HepG2 (cell line): ENCODE data around the gene RPL6. TPM values are rescaled to one million over a fixed set of nuclear protein-coding genes. Genes with fewer than 3 reads are reported as not detected.

Experiments used
- ATAC-seq: fragments of 200-7000 bp; cut with Tn5 transposase; 3 replicates; pipeline ENCODE4 v1.9.1; 2020; ENCODE audit warnings: mild to moderate bottlenecking, moderate library complexity
- BruUV-seq: library from RNA; stranded (reverse); fragments of 400-500 nt; replicated peaks from 2 replicates; lab custom pipeline; 2021; lab: Mats Ljungman, UMichigan
- CTCF ChIA-PET: fragments of 300-600 bp; formaldehyde crosslinking; extraction: SDS; loops from one replicate; lab custom pipeline; 2021; ENCODE audit warnings: low total read pairs, inconsistent platforms, low intra/inter-chr PET ratio; lab: Yijun Ruan, JAX
- POLR2A ChIA-PET: fragments of 350-600 bp; sonication (Branson Sonifier 250); formaldehyde crosslinking; loops from one replicate; lab custom pipeline; 2020; ENCODE audit warnings: antibody characterized with exemption, inconsistent platforms; lab: Yijun Ruan, JAX
- DNase-seq: peaks from one replicate; pipeline ENCODE4 v3.0.0-alpha.2; 2015; ENCODE audit warnings: low spot score
- FAIRE-seq: peaks from 3 replicates; lab custom pipeline; 2011; peaks lifted over from hg19 to GRCh38; lab: Jason Lieb, UNC
- H2AFZ ChIP-seq: one replicate; pipeline ENCODE4 v1.6.1; 2011; ENCODE audit warnings: low read length, inconsistent platforms
- H3K27ac ChIP-seq: fragments of 300-600 bp; 3 replicates; pipeline ENCODE4 v1.8.0; 2011; ENCODE audit warnings: mixed run types, mild to moderate bottlenecking, mixed read lengths, low read length, inconsistent platforms; ENCODE audit not compliant: insufficient read depth; ENCODE audit errors: extremely low read length
- H3K27me3 ChIP-seq, 2 experiments: fragments of 200-600 bp in 1 of 2; 2 replicates in 1 of 2; 3 replicates in 1 of 2; pipeline versions ENCODE4 v1.6.0 to v1.8.0; 2011; ENCODE audit warnings: low read length in 2 of 2, mild to moderate bottlenecking in 2 of 2, moderate library complexity in 2 of 2, inconsistent platforms in 1 of 2; ENCODE audit not compliant: insufficient read depth in 2 of 2, control insufficient read depth in 1 of 2
- H3K36me3 ChIP-seq, 2 experiments: fragments of 200-600 bp in 1 of 2; replicated peaks in 1 of 2; 2 replicates in 1 of 2; 3 replicates in 1 of 2; pipeline versions ENCODE4 v1.5.1 to v1.8.0; 2011; ENCODE audit warnings: low read length in 2 of 2, inconsistent platforms in 1 of 2; ENCODE audit not compliant: insufficient read depth in 2 of 2, control insufficient read depth in 1 of 2
- H3K4me1 ChIP-seq: 2 replicates; pipeline ENCODE4 v1.5.1; 2012; ENCODE audit warnings: low read length, inconsistent platforms; ENCODE audit not compliant: insufficient read depth
- H3K4me2 ChIP-seq: 2 replicates; pipeline ENCODE4 v1.6.0; 2011; ENCODE audit warnings: low read depth, low read length, inconsistent platforms
- H3K4me3 ChIP-seq, 3 experiments: fragments of 200-600 bp in 1 of 3; sonication (generic), shearing (Covaris generic) in 1 of 3; replicated peaks in 1 of 3; 2 replicates each; pipeline ENCODE4 v1.5.1; 2011 to 2016; ENCODE audit warnings: low read length in 3 of 3, inconsistent platforms in 2 of 3, low read depth in 2 of 3, mild to moderate bottlenecking in 2 of 3, control low read depth in 1 of 3, mixed read lengths in 1 of 3; ENCODE audit not compliant: insufficient read depth in 1 of 3
- H3K79me2 ChIP-seq: one replicate; pipeline ENCODE4 v1.6.1; 2011; ENCODE audit warnings: low read length, inconsistent platforms; ENCODE audit not compliant: insufficient read depth
- H3K9ac ChIP-seq: 2 replicates; pipeline ENCODE4 v1.6.0; 2011; ENCODE audit warnings: mild to moderate bottlenecking, low read depth, low read length, inconsistent platforms; ENCODE audit not compliant: insufficient read depth
- H3K9me3 ChIP-seq: 2 replicates; pipeline ENCODE4 v1.5.1; 2012; ENCODE audit warnings: mild to moderate bottlenecking, low read length
- H4K20me1 ChIP-seq: 2 replicates; pipeline ENCODE4 v1.6.0; 2011; ENCODE audit warnings: inconsistent platforms, mild to moderate bottlenecking, low read length, moderate library complexity; ENCODE audit not compliant: insufficient read depth
- ERF ChIP-seq: IDR thresholded peaks from 2 replicates; pipeline ENCODE4 v1.6.1; 2018; ENCODE audit warnings: missing biosample characterization, missing genetic modification reagents
- FOXO1 ChIP-seq: sonication (generic); formaldehyde crosslinking; IDR thresholded peaks from 2 replicates; pipeline ENCODE4 v1.4.0; 2020; ENCODE audit warnings: missing genetic modification reagents
- GLMP ChIP-seq: sonication (generic); formaldehyde crosslinking; IDR thresholded peaks from 2 replicates; pipeline ENCODE4 v1.9.0; 2021; ENCODE audit warnings: missing genetic modification reagents, mild to moderate bottlenecking, borderline replicate concordance
- MAZ ChIP-seq, 2 experiments: sonication (generic) in 1 of 2; formaldehyde crosslinking in 1 of 2; IDR thresholded peaks; 2 replicates each; pipeline versions ENCODE4 v1.5.0 to v1.6.1; 2012 to 2020; ENCODE audit warnings: low read depth in 2 of 2, mild to moderate bottlenecking in 2 of 2, borderline replicate concordance in 1 of 2, improper control_type of control experiment in 1 of 2, low read length in 1 of 2, missing genetic modification reagents in 1 of 2, moderate library complexity in 1 of 2
- MTF2 ChIP-seq: sonication (generic); formaldehyde crosslinking; IDR thresholded peaks from 2 replicates; pipeline ENCODE4 v1.5.0; 2020; ENCODE audit warnings: missing genetic modification reagents, borderline replicate concordance
- NFIB ChIP-seq: sonication (generic); formaldehyde crosslinking; IDR thresholded peaks from 2 replicates; pipeline ENCODE4 v1.9.0; 2021; ENCODE audit warnings: missing genetic modification reagents, mild to moderate bottlenecking, borderline replicate concordance
- PLRG1 ChIP-seq: fragments of 450-650 bp; conservative IDR thresholded peaks from 2 replicates; pipeline ENCODE4 v1.6.1; 2016
- PRPF4 ChIP-seq: fragments of 200-400 bp; formaldehyde crosslinking; IDR thresholded peaks from 2 replicates; pipeline ENCODE4 v1.6.1; 2016; ENCODE audit warnings: low read length, low read depth; ENCODE audit not compliant: poor library complexity, severe bottlenecking
- RFX5 ChIP-seq: IDR thresholded peaks from 2 replicates; pipeline ENCODE4 v1.6.1; 2011; ENCODE audit warnings: low read depth, low read length, improper control_type of control experiment
- RORA ChIP-seq: sonication (generic); formaldehyde crosslinking; IDR thresholded peaks from 2 replicates; pipeline ENCODE4 v1.5.0; 2020; ENCODE audit warnings: mild to moderate bottlenecking, missing genetic modification reagents, moderate library complexity
- SOX5 ChIP-seq: IDR thresholded peaks from 2 replicates; pipeline ENCODE4 v1.6.1; 2016; ENCODE audit warnings: borderline replicate concordance
- TFDP2 ChIP-seq: sonication (generic); formaldehyde crosslinking; IDR thresholded peaks from 2 replicates; pipeline ENCODE4 v1.4.0; 2020; ENCODE audit warnings: missing genetic modification reagents
- ZNF687 ChIP-seq: sonication (generic); formaldehyde crosslinking; IDR thresholded peaks from 2 replicates; pipeline ENCODE4 v1.5.1; 2020; ENCODE audit warnings: mild to moderate bottlenecking, missing genetic modification reagents, moderate library complexity
- WGBS: methylation state at CpG from one replicate; pipeline ENCODE4 v1.1.6; 2017; ENCODE audit warnings: low lambda C conversion rate; 5-methylcytosine and 5-hydroxymethylcytosine counted together
- in situ Hi-C: cut with HindIII; loops from 2 replicates; pipeline ENCODE4 v1.10.0; 2017; ENCODE audit warnings: low pct_unique_long_range_greater_than_20kb; ENCODE audit not compliant: extremely low pct_ligation_motif_present
- intact Hi-C: fragments of 100-400 bp; cut with micrococcal nuclease; formaldehyde crosslinking; loops from one replicate; pipeline ENCODE4 v1.10.0; 2022; ENCODE audit not compliant: unreplicated experiment
- polyA plus RNA-seq, 8 experiments: library from polyadenylated mRNA; depleted of rRNA in 3 of 8; stranded (reverse) in 7 of 8; unstranded in 1 of 8; fragments of >200 nt; fragmentation: Illumina TruSeq in 4 of 8; extraction: Trizol in 4 of 8; gene quantifications; 2 replicates each; pipeline versions ENCODE4 v1.2.1 to v1.2.3, GENCODE V29; 2011 to 2016; ENCODE audit warnings: low read depth in 4 of 8, missing spikeins in 1 of 8, mixed read lengths in 1 of 8; ENCODE audit not compliant: insufficient read depth in 1 of 8
- total RNA-seq, 5 experiments: library from RNA; depleted of rRNA; stranded (reverse); fragments of >200 nt; fragmentation: Illumina TruSeq; extraction: Trizol; gene quantifications; 2 replicates each; pipeline ENCODE4 v1.2.3, GENCODE V29; 2016; ENCODE audit warnings: low read depth in 1 of 5

RPL6 gene
- total and polyA plus RNA-seq, 2 of the 13 experiments (the other 11 are each of a cell fraction or from before 2014, with no cell fraction given): 1,551 to 1,719 TPM

GRCh38 chr12:112381406-112381882, 28.0 kb downstream of the RPL6 start (continued):
- TF ChIP-seq GLMP (CRISPR knock-in tag): no peak
- TF ChIP-seq, all 625 proteins: peak for 11

GRCh38 chr12:112380663-112381405, 28.6 kb downstream of the RPL6 start:
- peaks cover 19% of the 10 kb centered on the region for H3K4me1 ChIP-seq
- TSS peak; percentile 61 for BruUV-seq
- H3K36me3 ChIP-seq: no peaks in the 10 kb centered on the region
- in situ Hi-C loops: no loop called here
- H3K79me2 ChIP-seq: peaks cover 35% of the 10 kb centered on the region
- H3K4me2 ChIP-seq: peak overlapping the region; percentile 88
- peaks cover 8% of the 10 kb centered on the region; the same call in 1 of the 2 replicates for H4K20me1 ChIP-seq
- no peak for DNase-seq
- H3K4me3 ChIP-seq: peak overlapping the region; percentile 80 to 90 (median 87)
- peak; percentile 26 for ATAC-seq
- FAIRE-seq: no peak
- CTCF ChIA-PET: no interaction called here
- peak overlapping the region; percentile 68 for H3K27ac ChIP-seq
- H3K9ac ChIP-seq: peak overlapping the region; percentile 82
- no peak overlapping the region for H2AFZ ChIP-seq
- no peaks in the 10 kb centered on the region; a peak in 1 of 5 replicates for H3K27me3 ChIP-seq
- POLR2A ChIA-PET: interaction anchor here (1.2 kb wide), 1 partner anchor 15 kb away, joined by 3 read pairs; no protein-coding TSS in a partner anchor
- 56% methylated on average over 25 of the region's 34 CpGs for WGBS
- H3K9me3 ChIP-seq: no peaks in the 10 kb centered on the region
- intact Hi-C loops: loop anchor here (10.0 kb wide), 2 partner anchors 56 to 96 kb away; no protein-coding TSS in a partner anchor
- TF ChIP-seq TFDP2 (CRISPR knock-in tag) (no peak), PRPF4 (peak; percentile 39), MTF2 (no peak), RORA (CRISPR knock-in tag) (no peak), ERF (no peak), MAZ (IDR thresholded peaks at IDR 0.05; ENCODE audit: borderline replicate concordance, low read depth, low read length) (no peak), MAZ (CRISPR knock-in tag; IDR thresholded peaks at IDR 0.05; ENCODE audit: low read depth) (0 out of 2 replicates have a peak, but pooled peaks have one; percentile 25), PLRG1 (no peak), NFIB (CRISPR knock-in tag) (no peak), ZNF687 (CRISPR knock-in tag) (peak; percentile 65), RFX5 (no peak), FOXO1 (CRISPR knock-in tag) (no peak), SOX5 (CRISPR knock-in tag) (no peak)
